CD14-positive monocyte (primary cell): ENCODE results near the gene OPALIN. TPM values are rescaled to one million over a fixed set of nuclear protein-coding genes. Genes with fewer than 3 reads are reported as not detected.

ENCODE experiments used
- DNase-seq, 3 donors: peaks; one replicate each; pipeline ENCODE4 v3.0.0-alpha.2; 2011 to 2022
- H2AFZ ChIP-seq: 2 replicates; pipeline ENCODE4 v1.6.0; 2012; ENCODE audit warnings: mild to moderate bottlenecking, low read depth, low read length, inconsistent platforms; ENCODE audit not compliant: insufficient read depth, poor library complexity, severe bottlenecking
- H3K27ac ChIP-seq, 2 donors: 1 replicate in 1 of 2; 2 replicates in 1 of 2; pipeline ENCODE4 v1.5.1; 2012 to 2013; ENCODE audit warnings: low read length in 2 of 2, control low read depth in 1 of 2, inconsistent platforms in 1 of 2, low read depth in 1 of 2, mild to moderate bottlenecking in 1 of 2
- H3K27me3 ChIP-seq, 2 donors: one replicate each; pipeline versions ENCODE4 v1.6.0 to v1.6.1; 2011 to 2013; ENCODE audit warnings: low read length in 2 of 2; ENCODE audit not compliant: control insufficient read depth in 2 of 2, insufficient read depth in 2 of 2
- H3K36me3 ChIP-seq, 2 donors: replicated peaks in 1 of 2; 1 replicate in 1 of 2; 2 replicates in 1 of 2; pipeline versions ENCODE4 v1.5.1 to v1.6.1; 2012 to 2013; ENCODE audit warnings: low read length in 2 of 2, control low read depth in 1 of 2, inconsistent platforms in 1 of 2, mild to moderate bottlenecking in 1 of 2; ENCODE audit not compliant: insufficient read depth in 2 of 2, control insufficient read depth in 1 of 2
- H3K4me1 ChIP-seq, 2 donors: 1 replicate in 1 of 2; 2 replicates in 1 of 2; pipeline versions ENCODE4 v1.5.1 to v1.6.1; 2012 to 2013; ENCODE audit warnings: low read length in 2 of 2, control low read depth in 1 of 2, inconsistent platforms in 1 of 2, mild to moderate bottlenecking in 1 of 2, moderate library complexity in 1 of 2; ENCODE audit not compliant: insufficient read depth in 2 of 2, control insufficient read depth in 1 of 2
- H3K4me2 ChIP-seq: replicated peaks from 2 replicates; pipeline ENCODE3; 2012; ENCODE audit warnings: low read length, moderate library complexity, mild to moderate bottlenecking; ENCODE audit not compliant: poor library complexity, severe bottlenecking; ENCODE audit errors: extremely low read depth
- H3K4me3 ChIP-seq, 3 experiments: fragments of 200-600 bp in 1 of 3; sonication (generic) in 1 of 3; replicated peaks in 1 of 3; 1 replicate in 2 of 3; 2 replicates in 1 of 3; pipeline ENCODE4 v1.5.1; 2011 to 2013; ENCODE audit warnings: low read length in 3 of 3, mild to moderate bottlenecking in 3 of 3, control low read depth in 2 of 3, low read depth in 2 of 3, inconsistent platforms in 1 of 3, moderate library complexity in 1 of 3
- H3K79me2 ChIP-seq: 2 replicates; pipeline ENCODE4 v1.6.0; 2012; ENCODE audit warnings: mild to moderate bottlenecking, control low read depth, inconsistent platforms, low read length, moderate library complexity; ENCODE audit not compliant: insufficient read depth
- H3K9ac ChIP-seq: 2 replicates; pipeline ENCODE4 v1.6.0; 2017; ENCODE audit warnings: low read length, mild to moderate bottlenecking; ENCODE audit not compliant: insufficient read depth, poor library complexity, severe bottlenecking
- H3K9me3 ChIP-seq, 2 donors: replicated peaks in 1 of 2; 1 replicate in 1 of 2; 2 replicates in 1 of 2; pipeline versions ENCODE4 v1.5.1 to v1.6.1; 2012 to 2013; ENCODE audit warnings: low read length in 2 of 2, control low read depth in 1 of 2; ENCODE audit not compliant: control insufficient read depth in 1 of 2, insufficient read depth in 1 of 2
- H4K20me1 ChIP-seq: 2 replicates; pipeline ENCODE4 v1.6.0; 2012; ENCODE audit warnings: mild to moderate bottlenecking, low read length, control low read depth, moderate library complexity; ENCODE audit not compliant: insufficient read depth
- H3K27ac Mint-ChIP-seq, 7 donors: one replicate each; pipeline ENCODE4 v1.8.0; 2020; ENCODE audit warnings: mild to moderate bottlenecking in 7 of 7, mixed read lengths in 7 of 7, moderate library complexity in 6 of 7, inconsistent platforms in 2 of 7
- H3K27me3 Mint-ChIP-seq, 3 donors: one replicate each; pipeline ENCODE4 v1.8.0; 2021 to 2022; ENCODE audit warnings: low read depth in 3 of 3, mild to moderate bottlenecking in 3 of 3, mixed read lengths in 3 of 3, moderate library complexity in 3 of 3, inconsistent platforms in 1 of 3
- H3K36me3 Mint-ChIP-seq, 2 donors: one replicate each; pipeline ENCODE4 v1.8.0; 2020; ENCODE audit warnings: mixed read lengths in 2 of 2, inconsistent platforms in 1 of 2, mild to moderate bottlenecking in 1 of 2
- H3K4me1 Mint-ChIP-seq: one replicate; pipeline ENCODE4 v1.8.0; 2020; ENCODE audit warnings: mild to moderate bottlenecking, mixed read lengths
- H3K4me3 Mint-ChIP-seq, 2 donors: one replicate each; pipeline ENCODE4 v1.8.0; 2020; ENCODE audit warnings: mild to moderate bottlenecking in 2 of 2, mixed read lengths in 2 of 2, moderate library complexity in 1 of 2
- H3K9me3 Mint-ChIP-seq, 7 donors: one replicate each; pipeline ENCODE4 v1.8.0; 2020 to 2022; ENCODE audit warnings: mixed read lengths in 7 of 7, mild to moderate bottlenecking in 6 of 7, moderate library complexity in 6 of 7, inconsistent platforms in 2 of 7
- CTCF ChIP-seq: fragments of 200-600 bp; IDR thresholded peaks from one replicate; pipeline ENCODE4 v1.8.0; 2022; ENCODE audit warnings: antibody characterized with exemption, mild to moderate bottlenecking
- WGBS: methylation state at CpG from one replicate; pipeline ENCODE4 v1.1.5; 2013; ENCODE audit warnings: missing lambda C conversion rate; ENCODE audit not compliant: insufficient coverage; 5-methylcytosine and 5-hydroxymethylcytosine counted together
- intact Hi-C, 2 donors: fragments of 100-400 bp; cut with micrococcal nuclease; formaldehyde crosslinking; loops; one replicate each; pipeline versions ENCODE4 v1.15.0 to v1.15.1; 2023
- polyA plus RNA-seq, 3 donors: library from polyadenylated mRNA; depleted of rRNA in 1 of 3; unstranded in 2 of 3; stranded (reverse) in 1 of 3; fragments of 300-500 nt in 2 of 3; fragments of >200 nt in 1 of 3; fragmentation: Illumina TruSeq in 2 of 3; gene quantifications; 1 replicate in 2 of 3; 2 replicates in 1 of 3; pipeline ENCODE4 v1.2.3, GENCODE V29; 2012 to 2021

Gene OPALIN
- polyA plus RNA-seq, 3 donors, result not detected

DNA sequence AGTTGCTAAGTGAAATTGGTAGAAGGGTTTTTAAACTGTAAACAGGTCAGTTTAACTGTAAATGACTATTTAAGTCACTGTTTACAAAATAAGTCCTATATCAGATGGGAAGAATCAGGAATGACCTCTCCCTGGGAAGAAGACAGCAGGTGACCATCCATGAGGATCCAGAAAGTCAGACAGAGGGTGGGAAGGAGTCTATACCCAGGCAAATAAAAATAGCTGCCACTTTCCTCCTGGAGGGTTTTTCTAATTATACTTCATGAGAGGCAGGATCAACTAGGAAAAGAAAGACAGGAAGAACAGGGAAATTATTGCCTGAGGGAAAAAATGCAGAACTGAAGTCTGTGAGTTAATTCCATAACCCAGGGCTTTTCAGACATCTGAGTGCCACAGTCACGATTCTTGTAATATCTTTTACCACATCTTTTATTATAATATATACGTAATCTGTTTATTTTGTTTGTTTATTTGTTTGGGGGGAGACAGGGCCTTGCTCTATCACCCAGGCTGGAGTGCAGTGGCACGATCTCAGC is 47.6 kb downstream of the OPALIN start:
- no peak for TF ChIP-seq CTCF
- WGBS, result no CpG with 5 or more reads among the region's 3 CpGs
- Histone ChIP-seq H3K27me3 (no peaks in the 10 kb centered on the region), H3K27ac (no peak overlapping the region), H3K36me3 (no peaks in the 10 kb centered on the region), H4K20me1 (no peaks in the 10 kb centered on the region), H3K79me2 (no peaks in the 10 kb centered on the region), H3K4me3 (no peak overlapping the region), H3K9me3 (no peaks in the 10 kb centered on the region), H3K9ac (no peak overlapping the region), H2AFZ (no peak overlapping the region), H3K4me2 (no peak overlapping the region), H3K4me1 (peaks cover 14 to 19% of the 10 kb centered on the region in 2 donors)
- DNase-seq, result no peak
- Mint-ChIP-seq H3K4me3 (no peak overlapping the region), H3K27ac (no peak overlapping the region), H3K36me3 (no peaks in the 10 kb centered on the region), H3K4me1 (peaks cover 36% of the 10 kb centered on the region), H3K27me3 (peaks cover 0 to 1% (median 0%) of the 10 kb centered on the region in 3 donors), H3K9me3 (no peaks in the 10 kb centered on the region)
- intact Hi-C loops, result no loop called here

- no peaks in the 10 kb centered on the region for H3K9me3 Mint-ChIP-seq
Measured at GRCh38 chr10:96310321-96310669, 48.5 kb downstream of the OPALIN start.

More at GRCh38 chr10:96310321-96310669, 48.5 kb downstream of the OPALIN start:
- H3K4me3 Mint-ChIP-seq, result no peak overlapping the region
- no peaks in the 10 kb centered on the region for H3K27me3 ChIP-seq
- H3K4me1 Mint-ChIP-seq, result peaks cover 35% of the 10 kb centered on the region
- no peaks in the 10 kb centered on the region for H3K36me3 Mint-ChIP-seq
- H3K36me3 ChIP-seq, result no peaks in the 10 kb centered on the region
- TF ChIP-seq CTCF, result no peak
- H3K27ac ChIP-seq, result no peak overlapping the region
- DNase-seq, result no peak
- peaks cover 17 to 19% of the 10 kb centered on the region in 2 donors for H3K4me1 ChIP-seq
- H3K79me2 ChIP-seq, result no peaks in the 10 kb centered on the region
- no peak overlapping the region for H3K9ac ChIP-seq
- no peak overlapping the region for H3K4me3 ChIP-seq
- WGBS, result 0% methylated on average over 1 of the region's 1 CpG
- H3K27me3 Mint-ChIP-seq, result peaks cover 0 to 1% (median 0%) of the 10 kb centered on the region in 3 donors
- no peaks in the 10 kb centered on the region for H4K20me1 ChIP-seq
- no peak overlapping the region for H3K4me2 ChIP-seq
- no peaks in the 10 kb centered on the region for H3K9me3 ChIP-seq
- H2AFZ ChIP-seq, result no peak overlapping the region
- intact Hi-C loops, result no loop called here
- H3K27ac Mint-ChIP-seq, result no peak overlapping the region
